Stimulated activated CD4-positive, alpha-beta T cell treated with anti-CD3 and anti-CD28 coated beads, TNF-alpha, amount 100 ng/mL, for 4 hours (primary cell): ENCODE results near the gene EXPH5.
A peak's percentile ranks its signal among the peaks of the same experiment; 100 is the strongest.
"Not testable (repeated sequence)": the region's sequence is repeated elsewhere in the genome, so short reads cannot be mapped to it uniquely, and the experiment has no call there.

Experiments used
- DNase-seq, 3 experiments: peaks; one replicate each; pipeline ENCODE4 v3.0.0-alpha.2; 2020; ENCODE audit warnings: low read depth in 3 of 3

Gene EXPH5

DNA sequence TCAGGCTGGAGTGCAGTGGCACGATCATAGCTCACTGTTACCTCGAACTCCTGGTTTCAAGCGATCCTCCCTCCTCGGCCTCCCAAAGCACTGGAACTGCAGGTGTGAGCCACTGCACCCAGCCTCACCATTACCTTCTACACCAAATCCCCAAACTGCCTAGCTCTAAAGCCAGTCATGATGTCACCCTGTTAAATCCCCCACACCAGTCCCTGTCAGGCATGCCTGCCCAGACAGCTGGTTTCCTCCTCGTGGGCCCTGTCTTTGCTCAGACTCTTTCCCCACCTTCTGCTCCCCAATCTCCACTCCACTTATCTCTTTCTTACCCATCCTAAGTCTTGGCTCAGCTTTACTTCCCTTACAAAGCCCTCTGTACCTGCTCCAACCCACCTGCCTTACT, 12.5 kb upstream of the EXPH5 start:
- no peak for DNase-seq

DNA sequence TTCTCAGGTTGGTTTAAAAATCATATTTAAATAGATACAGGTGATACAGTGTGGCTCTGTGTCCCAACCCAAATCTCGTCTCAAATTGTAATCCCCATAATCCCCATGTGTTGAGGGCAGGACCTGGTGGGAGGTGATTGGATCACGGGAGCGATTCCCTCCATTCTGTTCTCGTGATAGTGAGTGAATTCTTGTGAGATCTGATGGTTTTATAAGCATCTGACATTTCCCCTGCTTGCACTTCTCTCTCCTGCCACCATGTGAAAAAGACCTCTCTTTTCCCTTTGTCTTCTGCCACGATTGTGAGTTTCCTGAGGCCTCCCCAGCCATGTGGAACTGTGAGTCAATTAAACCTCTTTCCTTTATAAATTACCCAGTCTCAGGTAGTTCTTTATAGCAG, 9.2 kb upstream of the EXPH5 start:
- DNase-seq: not testable (repeated sequence)

DNA sequence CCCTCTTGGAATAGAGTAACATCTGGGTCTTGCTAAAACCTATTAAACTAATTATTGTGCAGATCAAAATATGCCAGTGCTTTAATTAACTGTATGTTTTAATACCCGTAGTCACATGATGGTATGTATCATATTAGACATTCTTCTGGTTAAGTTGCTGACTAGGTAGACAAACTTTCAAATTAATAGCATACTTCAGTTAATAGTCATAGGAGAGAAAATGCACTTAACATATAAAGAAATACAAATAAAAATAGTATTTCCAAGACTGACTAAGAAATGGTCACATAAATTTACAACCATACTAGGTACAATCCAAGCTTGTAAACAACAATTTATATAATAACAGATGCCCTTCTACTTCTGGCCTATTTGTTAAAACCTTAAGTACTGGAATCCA, 7.6 kb upstream of the EXPH5 start:
- no peak for DNase-seq

DNA sequence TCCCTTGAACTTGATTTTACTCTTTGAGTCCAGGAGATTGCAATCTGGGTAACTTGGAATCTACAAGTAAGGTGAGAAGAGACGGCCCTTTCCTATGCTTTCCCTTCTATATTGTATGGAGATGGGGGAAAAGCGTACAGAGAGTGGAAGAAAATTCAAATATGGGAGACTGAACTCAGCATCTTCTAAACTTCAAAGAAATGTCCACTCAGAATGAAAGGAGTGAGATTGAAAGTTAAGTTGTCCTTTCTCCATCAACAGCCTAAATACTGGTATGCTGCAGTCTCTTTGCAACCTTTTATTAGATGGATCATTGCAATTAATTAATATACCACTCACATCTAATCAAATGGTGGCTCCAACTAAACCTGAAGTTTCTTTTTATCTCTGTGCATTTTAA, 6.4 kb upstream of the EXPH5 start:
- no peak for DNase-seq

DNA sequence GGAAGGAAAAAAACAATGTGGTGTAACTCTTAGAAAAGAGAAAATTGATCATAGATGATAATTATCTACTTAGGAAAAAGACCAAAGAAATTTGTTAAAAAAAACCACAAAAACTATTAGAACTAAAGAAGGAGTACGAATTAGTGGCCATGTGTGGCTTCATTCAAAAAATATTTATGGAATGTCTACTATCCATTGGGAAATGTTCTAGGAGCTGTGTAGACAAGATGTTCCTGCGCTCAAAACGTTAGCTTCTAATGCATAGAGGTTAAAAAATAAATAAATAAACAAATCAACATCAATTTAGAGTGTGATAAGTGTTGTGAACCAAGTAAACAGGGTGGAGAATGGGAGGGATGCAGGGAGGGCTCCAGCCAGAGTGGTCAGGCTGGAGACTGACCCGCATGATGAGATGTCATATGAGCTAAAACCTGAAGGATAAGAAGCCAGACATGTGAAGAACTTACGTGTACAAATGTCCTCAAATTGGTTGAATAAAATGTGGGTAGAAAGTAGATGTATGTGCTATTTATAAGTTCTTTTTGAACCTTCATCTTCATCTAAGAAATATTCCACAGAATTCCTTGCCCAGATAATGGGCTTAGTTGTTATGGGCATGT, 4.3 kb upstream of the EXPH5 start:
- DNase-seq: no peak

DNA sequence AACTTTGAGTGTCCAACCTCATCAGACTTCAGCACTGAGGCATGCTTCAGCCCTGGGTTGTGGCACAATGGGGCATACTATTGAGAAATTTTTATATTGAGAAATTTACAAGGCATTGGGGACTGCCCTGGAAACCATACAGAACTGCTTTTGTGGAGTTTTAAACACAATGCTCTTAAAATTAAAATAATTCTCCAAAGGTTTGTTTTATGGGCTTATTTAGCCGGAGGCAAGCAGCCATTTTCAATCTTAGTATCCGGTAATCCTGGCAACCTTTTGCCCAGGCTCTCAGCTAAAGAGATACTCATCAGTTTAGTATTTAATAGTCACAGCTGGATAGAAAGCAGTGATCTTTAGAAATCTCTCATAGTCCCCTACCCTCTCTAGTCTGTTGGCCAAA, 3.1 kb upstream of the EXPH5 start:
- DNase-seq: no peak

DNA sequence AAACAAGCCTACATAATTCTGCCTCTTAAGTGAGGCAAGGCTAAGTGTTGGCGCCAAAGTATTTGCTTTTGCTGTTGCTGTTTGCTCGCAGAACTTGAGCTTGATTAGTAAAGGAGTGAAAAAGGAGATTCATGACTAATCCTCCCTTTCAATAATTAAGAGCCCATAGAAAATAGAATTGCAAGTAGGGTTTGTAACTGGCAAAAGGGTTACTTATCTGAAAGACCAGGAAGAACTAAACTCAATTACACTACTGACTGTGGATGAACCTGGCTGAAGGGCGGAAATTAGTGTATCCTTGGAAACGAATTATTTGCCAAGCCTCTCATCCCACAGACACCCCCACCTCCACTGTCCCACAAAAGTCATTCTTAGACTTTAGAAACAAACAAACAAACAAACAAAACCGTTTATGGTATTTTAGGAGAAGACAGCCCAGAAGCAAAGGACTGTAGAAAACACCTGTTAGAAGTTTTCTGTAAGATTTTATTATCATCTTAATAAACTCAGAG, 411 bp upstream of the EXPH5 start:
- no peak for DNase-seq

DNA sequence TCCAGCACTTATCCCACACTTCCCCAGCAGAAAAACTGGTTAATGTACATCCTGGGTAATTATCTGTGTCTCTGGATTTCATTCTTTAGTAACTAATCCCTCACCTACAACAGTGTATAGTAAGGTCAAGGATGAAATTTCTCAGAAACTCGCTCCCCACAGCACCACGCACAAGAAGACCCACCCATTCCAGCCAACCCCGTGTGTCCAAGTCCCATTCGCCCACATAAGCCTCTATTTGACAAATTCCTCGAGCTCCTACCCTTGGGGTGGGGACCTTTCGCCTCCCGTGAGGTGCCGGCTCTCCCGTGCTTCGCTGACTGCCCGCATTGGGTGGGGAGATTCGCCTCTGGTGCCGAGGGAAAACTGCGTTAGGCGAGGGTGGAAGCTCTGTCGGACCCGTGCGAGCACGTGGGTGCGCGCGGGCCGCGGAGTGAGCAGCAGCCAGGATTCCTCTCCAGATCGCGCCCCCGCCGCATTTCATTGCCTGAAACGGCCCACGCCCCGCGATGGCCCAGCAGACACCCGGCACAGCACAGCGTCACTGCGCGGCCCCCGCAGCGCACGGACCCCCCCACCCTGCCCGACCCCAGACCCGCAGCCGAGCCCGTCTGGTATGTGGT, 866 bp downstream of the EXPH5 start:
- peak; percentile 26 to 35 (median 29) for DNase-seq

DNA sequence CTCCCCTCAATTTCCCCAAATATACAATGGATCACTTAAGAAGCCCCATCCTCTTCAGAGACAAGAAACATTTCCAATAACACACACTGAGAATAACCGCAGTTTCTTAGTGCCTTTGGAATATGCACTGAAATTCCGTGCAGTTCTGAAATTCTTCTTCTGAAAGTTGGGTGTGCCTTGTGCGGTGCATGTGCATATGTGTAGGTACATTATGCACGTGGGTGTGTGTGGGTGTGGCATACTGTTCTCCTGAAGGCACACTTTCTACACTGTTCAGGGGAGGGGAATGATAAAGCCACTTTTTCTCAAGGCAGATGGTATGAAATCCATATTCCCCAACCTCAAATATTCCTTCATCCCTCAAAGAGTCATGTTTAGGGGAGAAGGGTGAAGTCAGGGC, 1.7 kb downstream of the EXPH5 start:
- DNase-seq: no peak

DNA sequence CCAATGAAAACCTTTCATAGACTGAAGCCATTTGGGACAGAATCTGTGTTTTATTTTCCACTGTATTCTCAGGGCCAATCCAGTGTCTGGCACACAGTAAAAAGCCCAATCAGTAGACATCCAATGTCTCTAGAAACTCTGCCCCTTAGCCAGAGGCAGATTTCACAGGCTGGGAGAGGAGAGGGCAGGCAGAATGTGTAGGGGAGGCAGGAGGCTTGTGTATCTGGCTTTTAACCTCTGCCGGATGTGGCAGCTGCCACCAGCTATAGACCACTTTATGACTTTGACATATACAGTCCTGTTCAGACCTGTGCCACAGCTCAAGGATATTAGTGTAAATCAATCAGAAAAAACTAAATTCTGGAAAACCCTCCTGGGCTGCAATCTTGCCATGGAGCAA, 4.4 kb downstream of the EXPH5 start:
- no peak for DNase-seq

DNA sequence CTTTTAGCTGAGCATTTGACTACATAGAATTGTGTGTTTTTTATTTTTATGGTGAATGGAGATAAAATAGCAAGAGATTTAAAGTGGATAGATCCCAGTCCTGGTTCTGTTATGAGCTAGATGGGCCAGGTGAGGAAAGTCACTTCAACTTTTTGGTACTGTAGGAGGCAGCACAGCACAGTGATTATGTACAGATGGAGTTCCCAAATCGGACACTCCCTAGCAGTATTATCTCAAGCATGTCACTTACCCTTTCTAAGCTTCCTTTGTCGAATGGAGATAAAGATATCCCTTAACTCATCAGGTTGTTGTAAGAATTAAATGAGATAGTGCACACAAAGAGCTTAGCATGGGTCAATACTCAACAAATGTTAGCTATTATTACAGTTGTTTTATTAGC, 5.3 kb downstream of the EXPH5 start:
- no peak for DNase-seq

DNA sequence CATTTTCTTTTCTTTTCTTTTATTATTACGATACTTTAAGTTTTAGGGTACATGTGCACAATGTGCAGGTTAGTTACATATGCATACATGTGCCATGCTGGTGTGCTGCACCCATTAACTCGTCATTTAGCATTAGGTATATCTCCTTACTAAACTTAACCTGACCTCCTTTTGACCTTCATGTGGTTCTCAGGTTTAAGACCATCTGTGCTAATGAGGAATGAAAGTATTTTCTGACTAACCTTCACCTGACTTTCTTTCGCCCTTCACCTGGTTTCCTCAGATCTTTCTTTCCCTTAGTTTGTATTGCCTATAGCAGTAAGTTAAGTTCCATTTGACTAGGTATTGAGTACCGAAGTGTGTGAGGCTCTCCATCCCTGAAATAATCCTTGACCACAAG, 6.5 kb downstream of the EXPH5 start:
- no peak for DNase-seq

DNA sequence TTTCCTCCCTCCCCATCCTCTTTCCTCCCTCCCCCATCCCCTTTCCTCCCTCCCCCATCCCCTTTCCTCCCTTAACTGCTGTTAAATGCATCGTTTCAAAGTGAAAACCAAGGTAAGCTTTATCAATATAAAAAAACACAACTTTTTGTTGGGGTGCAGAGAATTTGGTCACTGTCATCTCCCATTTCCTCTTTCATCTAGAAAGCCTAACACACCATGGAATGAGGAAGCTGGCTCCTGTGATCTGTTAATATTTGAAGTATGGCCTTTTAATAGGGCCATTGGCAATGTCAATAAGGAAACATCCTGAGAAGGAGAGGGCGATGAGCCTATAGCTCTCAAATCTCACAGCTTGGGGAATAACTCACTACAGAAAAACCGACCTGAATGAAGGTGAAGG, 7.0 kb downstream of the EXPH5 start:
- no peak for DNase-seq

DNA sequence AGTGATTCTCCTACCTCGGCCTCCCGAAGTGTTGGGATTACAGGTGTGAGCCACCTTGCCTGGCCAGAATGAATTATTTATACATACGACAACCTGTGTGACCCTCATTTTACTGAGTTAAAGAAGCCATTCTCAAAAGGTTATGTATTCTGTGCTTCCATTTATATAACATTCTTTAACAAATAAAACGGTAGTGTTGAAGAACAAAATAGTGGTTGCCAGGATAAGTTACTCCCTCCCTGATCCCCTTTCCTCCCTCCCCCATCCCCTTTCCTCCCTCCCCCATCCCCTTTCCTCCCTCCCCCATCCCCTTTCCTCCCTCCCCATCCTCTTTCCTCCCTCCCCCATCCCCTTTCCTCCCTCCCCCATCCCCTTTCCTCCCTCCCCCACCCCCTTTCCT, 7.4 kb downstream of the EXPH5 start:
- not testable (repeated sequence) for DNase-seq

DNA sequence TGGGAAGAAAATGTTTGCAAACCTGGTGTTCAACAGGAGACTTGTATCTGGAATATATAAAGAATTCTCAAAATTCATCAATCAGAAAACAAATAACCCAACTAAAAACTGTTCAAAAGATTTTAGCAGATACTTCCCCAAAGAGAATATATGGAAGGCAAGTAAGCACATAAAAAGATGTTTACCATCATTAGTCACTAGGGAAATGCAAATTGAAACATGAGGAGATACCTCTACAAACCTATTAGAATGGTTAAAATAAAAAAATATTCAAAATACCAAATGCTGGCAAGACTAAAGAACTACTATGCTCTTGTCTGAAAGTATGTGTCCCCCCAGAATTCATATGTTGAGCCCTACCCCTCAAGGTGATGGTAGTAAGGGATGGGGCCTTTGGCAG, 8.6 kb downstream of the EXPH5 start:
- no peak for DNase-seq

DNA sequence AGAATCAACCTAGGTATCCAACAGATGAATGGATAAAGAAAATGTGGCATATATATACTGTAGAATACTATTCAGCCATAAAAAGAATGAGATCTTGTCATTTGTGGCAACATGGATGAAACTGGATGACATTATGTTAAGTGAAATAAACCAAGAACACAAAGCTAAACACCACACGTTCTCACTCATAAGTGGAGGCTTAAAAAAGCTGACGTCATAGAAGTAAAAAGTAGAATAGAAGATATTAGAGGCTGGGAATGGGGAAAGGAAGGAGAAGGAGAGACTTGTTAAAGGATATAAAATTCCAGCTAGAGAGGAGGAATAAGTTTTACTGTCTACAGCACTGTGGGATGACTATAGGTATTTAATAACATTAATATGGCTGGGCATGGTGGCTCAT, 12.9 kb downstream of the EXPH5 start:
- DNase-seq: no peak

DNA sequence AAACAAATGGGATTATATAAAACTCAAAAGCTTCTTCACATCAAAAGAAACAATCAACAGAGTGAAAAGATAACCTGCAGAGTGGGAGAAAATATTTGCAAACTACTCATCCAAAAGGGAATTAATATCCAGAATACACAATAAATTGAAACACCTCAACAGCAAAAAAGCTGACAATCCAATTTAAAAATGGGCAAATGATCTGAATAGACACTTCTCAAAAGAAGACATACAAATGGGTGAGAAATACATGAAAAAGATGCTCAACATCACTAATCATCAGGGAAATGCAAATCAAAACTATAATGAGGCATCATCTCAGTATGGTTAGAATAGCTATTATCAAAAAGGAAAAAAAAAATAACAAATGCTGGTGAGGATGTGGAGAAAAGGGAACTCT, 13.5 kb downstream of the EXPH5 start:
- no peak for DNase-seq

DNA sequence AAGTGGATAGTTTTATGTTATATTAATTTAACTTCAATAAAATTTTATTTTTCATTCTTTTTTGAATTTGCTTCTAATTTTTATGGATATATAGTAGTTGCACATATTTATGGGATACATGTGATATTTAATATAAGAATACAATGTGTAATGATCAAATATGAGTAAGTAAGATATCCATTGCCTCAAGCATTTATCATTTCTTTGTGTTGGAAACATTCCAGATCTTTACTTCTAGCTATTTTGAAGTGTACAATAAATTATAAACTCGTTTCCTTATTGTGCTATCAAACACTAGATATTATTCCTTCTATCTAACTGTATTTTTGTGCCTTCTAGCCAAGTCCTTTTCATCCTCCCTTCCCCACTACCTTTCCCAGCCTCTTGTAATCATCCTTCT, 17.0 kb downstream of the EXPH5 start:
- DNase-seq: no peak

DNA sequence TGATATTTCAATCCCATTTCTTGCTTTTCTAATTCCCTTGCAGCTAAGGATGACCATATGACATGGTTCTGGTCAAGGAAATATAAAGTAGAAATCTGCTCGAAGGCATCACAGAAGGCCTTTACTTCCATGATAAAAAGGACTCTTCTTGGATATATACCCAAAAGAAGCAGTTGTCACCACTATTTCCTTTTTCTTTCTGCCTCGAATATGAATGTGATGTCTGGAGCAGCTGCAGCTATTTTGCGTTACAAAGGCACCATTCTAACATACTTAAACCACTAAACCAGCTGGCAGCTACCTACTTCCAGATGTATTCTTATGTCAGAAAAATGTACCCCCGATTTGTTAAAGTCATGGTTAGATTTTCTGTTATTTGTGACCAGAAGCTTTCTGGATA, 18.9 kb downstream of the EXPH5 start:
- no peak for DNase-seq

DNA sequence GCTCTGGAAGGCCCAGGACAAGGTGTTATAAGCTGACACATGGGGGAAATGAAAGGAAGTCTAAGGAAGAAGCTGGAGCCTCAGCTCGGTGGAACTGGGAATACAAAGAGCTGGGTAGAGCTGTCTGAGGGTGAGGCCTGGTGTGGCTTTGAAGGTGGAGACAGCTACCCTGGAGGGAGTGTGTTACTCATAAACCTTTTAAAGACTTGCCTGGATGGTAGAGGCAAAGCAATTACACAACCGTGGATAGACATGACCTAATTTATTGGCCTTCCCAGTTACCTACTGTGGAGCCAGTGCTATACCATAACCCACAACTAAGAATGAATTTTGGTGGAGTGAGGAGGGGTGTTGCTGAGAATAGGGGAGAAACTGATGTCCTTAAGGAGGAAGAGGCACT, 22.6 kb downstream of the EXPH5 start:
- DNase-seq: no peak

DNA sequence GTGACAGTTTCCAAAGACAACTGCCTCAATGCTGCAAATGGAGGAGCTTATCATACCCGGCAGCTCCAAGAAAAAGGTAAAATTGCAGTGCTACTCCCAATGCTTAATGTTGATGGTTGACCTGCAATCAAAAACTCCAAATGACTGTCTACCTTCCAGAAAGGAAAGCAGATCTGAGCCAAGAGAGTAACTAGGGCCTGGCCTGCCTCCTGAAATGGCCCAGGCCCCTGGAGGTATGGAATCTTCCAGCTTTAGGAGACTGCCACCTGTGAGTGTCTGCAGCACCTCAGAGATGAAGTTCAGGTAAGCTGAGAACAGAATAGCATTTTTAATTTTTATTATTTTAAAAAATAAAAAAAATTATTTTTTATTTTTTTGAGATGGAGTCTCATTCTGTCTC, 23.7 kb downstream of the EXPH5 start:
- no peak for DNase-seq

DNA sequence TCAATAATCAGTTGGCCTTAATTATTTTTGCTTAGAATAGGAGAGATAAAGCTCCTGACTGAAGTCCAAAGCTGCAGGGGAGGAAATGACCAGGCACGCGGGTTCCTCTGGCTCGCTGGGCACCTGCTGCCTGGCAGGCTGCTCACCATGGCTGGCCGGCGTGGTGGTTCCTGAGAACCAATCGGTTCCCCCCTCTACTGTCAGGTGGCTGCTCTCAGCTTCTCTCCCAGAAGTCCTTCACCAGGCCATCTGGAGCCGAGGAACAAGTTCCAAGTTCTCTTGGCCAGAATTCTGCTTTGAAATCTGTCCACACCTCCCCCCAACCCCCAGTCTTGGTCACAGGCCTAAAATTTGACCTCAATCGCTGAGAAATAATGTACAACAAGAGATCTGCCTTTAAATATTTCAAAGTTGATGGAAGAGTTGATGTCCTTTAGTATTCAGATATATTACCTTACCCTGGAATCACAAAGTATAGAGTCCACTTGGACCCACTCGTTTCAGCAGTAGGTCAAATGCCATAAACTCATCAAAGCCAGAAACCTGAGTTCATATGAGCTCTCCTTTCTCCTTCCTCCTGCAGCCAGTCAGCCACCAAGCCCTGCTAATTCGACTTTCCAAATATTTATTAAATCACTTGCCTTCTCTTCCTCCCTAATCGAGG, 25.2 kb downstream of the EXPH5 start:
- no peak for DNase-seq

DNA sequence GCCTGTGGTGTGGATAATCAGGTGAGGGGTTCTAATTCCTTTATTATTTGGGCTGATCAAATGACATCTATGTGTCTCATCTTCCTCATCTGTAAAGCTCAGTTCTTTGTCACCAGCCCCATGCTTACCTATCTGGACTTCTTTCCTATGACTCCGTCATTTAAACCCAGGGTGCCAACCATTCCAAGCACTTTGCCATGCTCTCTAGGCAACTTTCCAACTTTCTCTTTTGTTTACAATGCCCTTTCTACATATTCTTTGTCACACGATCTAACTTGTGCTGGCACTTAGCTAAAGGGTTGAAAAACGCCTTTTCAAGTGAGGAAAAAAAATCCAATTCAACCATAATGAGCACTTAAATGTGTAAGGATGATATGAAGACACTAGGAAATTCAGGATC, 27.9 kb downstream of the EXPH5 start:
- DNase-seq: no peak
